ENCODE data around the gene SFMBT2. TPM values are rescaled to one million over a fixed set of nuclear protein-coding genes. Genes with fewer than 3 reads are reported as not detected.

The SFMBT2 gene
- total RNA-seq, 4 donors from 2014 or later = 7.1 to 13.2 (median 9.0) TPM

GRCh38 chr10:7161484-7162250 is 249.2 kb downstream of the SFMBT2 start:
- Histone ChIP-seq H3K27me3 (no peaks in the 10 kb centered on the region), H3K36me3 (peaks cover 0 to 7% of the 10 kb centered on the region in 2 donors), H3K9me3 (no peaks in the 10 kb centered on the region), H3K4me1 (peaks cover 0 to 8% of the 10 kb centered on the region in 2 donors), H3K4me3 (replicated peaks in 1 of 3) (no peak overlapping the region), H3K27ac (no peak overlapping the region)
- WGBS, 2 donors = 75 to 88% methylated on average over 15 of the region's 15 CpGs
- no peak for TF ChIP-seq CTCF (IDR thresholded peaks at IDR 0.05)
- TF ChIP-seq POLR2A (IDR thresholded peaks at IDR 0.05) = no peak
- DNase-seq = no peak
- intact Hi-C loops (cut with DNase I) = no loop called here

GRCh38 chr10:7159928-7160327 is 250.9 kb downstream of the SFMBT2 start:
- no peak for DNase-seq
- H3K27ac ChIP-seq = no peak overlapping the region
- no peak overlapping the region for H3K4me3 ChIP-seq (replicated peaks in 1 of 3)
- no peaks in the 10 kb centered on the region for H3K9me3 ChIP-seq
- intact Hi-C loops (cut with DNase I) = no loop called here
- peaks cover 0 to 7% of the 10 kb centered on the region in 2 donors for H3K36me3 ChIP-seq
- H3K27me3 ChIP-seq = no peaks in the 10 kb centered on the region
- H3K4me1 ChIP-seq = peaks cover 0 to 8% of the 10 kb centered on the region in 2 donors
- WGBS, 2 donors = 33 to 42% methylated on average over 5 of the region's 5 CpGs
- no peak for TF ChIP-seq POLR2A (IDR thresholded peaks at IDR 0.05)
- no peak for TF ChIP-seq CTCF (IDR thresholded peaks at IDR 0.05)

- no peak for TF ChIP-seq CTCF (IDR thresholded peaks at IDR 0.05)
- no peak for TF ChIP-seq POLR2A (IDR thresholded peaks at IDR 0.05)
- no peak overlapping the region for H3K27ac ChIP-seq
- peaks cover 0 to 7% of the 10 kb centered on the region in 2 donors for H3K36me3 ChIP-seq
- no peak for DNase-seq
- no peaks in the 10 kb centered on the region for H3K27me3 ChIP-seq
- WGBS, 2 donors = 90 to 91% methylated on average over 5 of the region's 5 CpGs
- H3K4me3 ChIP-seq (replicated peaks in 1 of 3) = no peak overlapping the region
- H3K4me1 ChIP-seq = peaks cover 0 to 8% of the 10 kb centered on the region in 2 donors
- H3K9me3 ChIP-seq = no peaks in the 10 kb centered on the region
- intact Hi-C loops (cut with DNase I) = no loop called here
Observed at GRCh38 chr10:7159517-7159916, 251.3 kb downstream of the SFMBT2 start.

GRCh38 chr10:7157091-7157490 is 253.7 kb downstream of the SFMBT2 start:
- H3K36me3 ChIP-seq = no peaks in the 10 kb centered on the region
- peaks cover 0 to 8% of the 10 kb centered on the region in 2 donors for H3K4me1 ChIP-seq
- no peaks in the 10 kb centered on the region for H3K27me3 ChIP-seq
- H3K27ac ChIP-seq = no peak overlapping the region
- no peak overlapping the region for H3K4me3 ChIP-seq (replicated peaks in 1 of 3)
- H3K9me3 ChIP-seq = no peaks in the 10 kb centered on the region
- WGBS, 2 donors = 84 to 85% methylated on average over 2 of the region's 2 CpGs
- intact Hi-C loops (cut with DNase I) = no loop called here
- DNase-seq = no peak
- TF ChIP-seq POLR2A (IDR thresholded peaks at IDR 0.05) (no peak), CTCF (IDR thresholded peaks at IDR 0.05) (no peak)

- H3K4me1 ChIP-seq = no peaks in the 10 kb centered on the region
- H3K27ac ChIP-seq = no peak overlapping the region
- H3K4me3 ChIP-seq (replicated peaks in 1 of 3) = no peak overlapping the region
- H3K36me3 ChIP-seq = no peaks in the 10 kb centered on the region
- no peak for DNase-seq
- TF ChIP-seq CTCF (IDR thresholded peaks at IDR 0.05) (no peak), POLR2A (IDR thresholded peaks at IDR 0.05) (no peak)
- 78 to 88% methylated on average over 1 of the region's 1 CpG for WGBS, 2 donors
- no peaks in the 10 kb centered on the region for H3K9me3 ChIP-seq
- intact Hi-C loops (cut with DNase I) = no loop called here
- no peaks in the 10 kb centered on the region for H3K27me3 ChIP-seq
Observed at GRCh38 chr10:7153750-7154149, 257.1 kb downstream of the SFMBT2 start.
